NCI-H460 (cell line): ENCODE data around the gene ANKDD1A. TPM values are rescaled to one million over a fixed set of nuclear protein-coding genes. Genes with fewer than 3 reads are reported as not detected.
A peak's percentile ranks its signal among the peaks of the same experiment; 100 is the strongest.

Experiments
- DNase-seq: peaks from one replicate; pipeline ENCODE4 v3.0.0-alpha.2; 2016; ENCODE audit warnings: low read depth; ENCODE audit errors: extremely low read depth
- total RNA-seq: library from RNA; depleted of rRNA; stranded (reverse); fragments of >200 nt; shearing (Covaris generic); gene quantifications from 2 replicates; pipeline ENCODE4 v1.2.3, GENCODE V29; 2014

The ANKDD1A gene
- total RNA-seq, 1 experiment from 2014 or later: 1.6 TPM

- no peak for DNase-seq
These were observed 47.4 kb downstream of the ANKDD1A start for GRCh38 chr15:64959128-64959527.

GRCh38 chr15:64960153-64960552 is 48.5 kb downstream of the ANKDD1A start:
- DNase-seq: no peak

GRCh38 chr15:64961013-64961412 is 49.3 kb downstream of the ANKDD1A start:
- DNase-seq: no peak

GRCh38 chr15:64969401-64969800 is 57.7 kb downstream of the ANKDD1A start:
- DNase-seq: no peak

- no peak for DNase-seq
These were observed 59.0 kb downstream of the ANKDD1A start for GRCh38 chr15:64970698-64971097.

- DNase-seq: no peak
These were observed 63.7 kb downstream of the ANKDD1A start for GRCh38 chr15:64975390-64975789.

GRCh38 chr15:64979252-64979710 is 67.6 kb downstream of the ANKDD1A start:
- no peak for DNase-seq

- no peak for DNase-seq
These were observed 70.2 kb downstream of the ANKDD1A start for GRCh38 chr15:64981812-64982431.

GRCh38 chr15:64982472-64982871 is 70.8 kb downstream of the ANKDD1A start:
- DNase-seq: no peak

- no peak for DNase-seq
These were observed 73.8 kb downstream of the ANKDD1A start for GRCh38 chr15:64985366-64986033.

- DNase-seq: no peak
These were observed 75.4 kb downstream of the ANKDD1A start for GRCh38 chr15:64987136-64987535.

- peak; percentile 82 for DNase-seq
These were observed 77.9 kb downstream of the ANKDD1A start, which contains the start of gene SPG21 for GRCh38 chr15:64989416-64990167. Gene SPG21, minus strand, starts transcription at chr15:64989914. Its CDS starts 6,345 bp downstream, at chr15:64983569.

GRCh38 chr15:64990168-64990470 is 78.4 kb downstream of the ANKDD1A start:
- DNase-seq: no peak

- no peak for DNase-seq
These were observed 79.9 kb downstream of the ANKDD1A start for GRCh38 chr15:64991536-64992135.

- no peak for DNase-seq
These were observed 81.6 kb downstream of the ANKDD1A start for GRCh38 chr15:64993290-64993689.

- no peak for DNase-seq
These were observed 85.4 kb downstream of the ANKDD1A start for GRCh38 chr15:64997066-64997465.

- no peak for DNase-seq
These were observed 86.2 kb downstream of the ANKDD1A start for GRCh38 chr15:64997745-64998375.

- no peak for DNase-seq
These were observed 93.3 kb downstream of the ANKDD1A start for GRCh38 chr15:65004993-65005392.

- no peak for DNase-seq
These were observed 95.2 kb downstream of the ANKDD1A start for GRCh38 chr15:65006876-65007275.
